ENCODE measurements around the gene BARX2.

The BARX2 gene

DNA sequence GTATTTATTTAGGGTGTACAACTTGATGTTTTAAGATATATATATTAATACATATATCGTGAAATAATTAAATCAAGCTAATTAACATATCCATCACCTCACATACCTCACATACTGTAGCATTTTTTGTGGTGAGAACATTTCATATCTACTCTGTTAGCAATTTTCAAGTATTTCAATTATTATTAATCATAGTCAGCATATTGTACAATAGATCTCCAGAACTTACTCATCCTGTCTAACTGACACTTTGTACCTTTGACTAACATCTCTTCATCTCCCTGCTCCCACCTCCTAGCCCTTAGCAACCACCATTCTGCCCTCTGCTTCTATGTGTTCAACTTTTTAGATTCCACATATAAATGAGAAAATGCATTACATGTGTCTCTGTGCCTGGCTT is 108.4 kb downstream of the BARX2 start:
- no peak overlapping the region for H3K27ac ChIP-seq
- TF ChIP-seq, protein P1, sequence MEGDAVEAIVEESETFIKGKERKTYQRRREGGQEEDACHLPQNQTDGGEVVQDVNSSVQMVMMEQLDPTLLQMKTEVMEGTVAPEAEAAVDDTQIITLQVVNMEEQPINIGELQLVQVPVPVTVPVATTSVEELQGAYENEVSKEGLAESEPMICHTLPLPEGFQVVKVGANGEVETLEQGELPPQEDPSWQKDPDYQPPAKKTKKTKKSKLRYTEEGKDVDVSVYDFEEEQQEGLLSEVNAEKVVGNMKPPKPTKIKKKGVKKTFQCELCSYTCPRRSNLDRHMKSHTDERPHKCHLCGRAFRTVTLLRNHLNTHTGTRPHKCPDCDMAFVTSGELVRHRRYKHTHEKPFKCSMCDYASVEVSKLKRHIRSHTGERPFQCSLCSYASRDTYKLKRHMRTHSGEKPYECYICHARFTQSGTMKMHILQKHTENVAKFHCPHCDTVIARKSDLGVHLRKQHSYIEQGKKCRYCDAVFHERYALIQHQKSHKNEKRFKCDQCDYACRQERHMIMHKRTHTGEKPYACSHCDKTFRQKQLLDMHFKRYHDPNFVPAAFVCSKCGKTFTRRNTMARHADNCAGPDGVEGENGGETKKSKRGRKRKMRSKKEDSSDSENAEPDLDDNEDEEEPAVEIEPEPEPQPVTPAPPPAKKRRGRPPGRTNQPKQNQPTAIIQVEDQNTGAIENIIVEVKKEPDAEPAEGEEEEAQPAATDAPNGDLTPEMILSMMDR (IDR thresholded peaks at IDR 0.05): no peak
- no peak for TF ChIP-seq ZFX (IDR thresholded peaks at IDR 0.05; ENCODE audit: borderline replicate concordance)

DNA sequence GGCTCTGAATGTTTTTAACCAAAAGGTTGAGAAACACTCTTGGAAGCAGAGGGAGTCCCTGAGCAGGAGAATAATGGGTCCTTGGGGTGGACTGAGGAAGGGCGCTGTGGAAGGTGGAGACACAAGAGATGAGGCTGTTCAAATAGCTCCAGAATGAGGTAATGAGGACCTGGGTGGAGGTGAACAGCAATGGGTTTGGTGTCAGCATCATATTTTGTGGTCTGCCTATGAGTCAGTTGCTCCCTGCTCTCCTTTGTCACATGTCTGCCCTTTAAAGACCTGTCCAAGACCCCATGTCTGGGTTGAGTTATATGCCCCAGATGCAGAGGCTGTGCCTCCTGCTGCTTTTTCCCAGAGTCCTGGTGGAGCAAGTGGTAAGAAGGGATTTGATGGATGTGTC is 113.6 kb downstream of the BARX2 start:
- no peak for TF ChIP-seq ZFX (IDR thresholded peaks at IDR 0.05; ENCODE audit: borderline replicate concordance)
- TF ChIP-seq, protein P1 (IDR thresholded peaks at IDR 0.05): no peak
- H3K27ac ChIP-seq: no peak overlapping the region

DNA sequence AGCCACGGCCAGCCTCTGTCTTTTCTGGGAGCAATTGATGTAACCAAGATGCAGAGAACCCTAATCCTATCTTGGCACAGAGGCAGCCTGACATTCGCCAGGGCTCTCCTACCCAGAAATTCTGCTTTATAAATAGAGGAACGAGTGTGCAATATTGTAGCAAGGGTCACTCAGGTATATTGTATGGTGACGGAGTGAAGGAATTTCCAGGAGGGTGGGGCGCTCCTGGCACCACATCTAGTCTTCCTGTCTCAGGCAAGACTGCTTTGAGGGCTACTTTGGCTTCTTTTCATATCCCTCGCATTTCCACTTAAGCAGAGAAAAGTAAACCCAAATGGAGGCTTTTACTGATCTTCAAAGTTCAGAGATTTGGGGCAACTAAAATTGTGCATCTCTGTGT is 114.4 kb downstream of the BARX2 start:
- H3K27ac ChIP-seq: no peak overlapping the region
- TF ChIP-seq, protein P1 (IDR thresholded peaks at IDR 0.05): no peak
- TF ChIP-seq ZFX (IDR thresholded peaks at IDR 0.05; ENCODE audit: borderline replicate concordance): no peak

DNA sequence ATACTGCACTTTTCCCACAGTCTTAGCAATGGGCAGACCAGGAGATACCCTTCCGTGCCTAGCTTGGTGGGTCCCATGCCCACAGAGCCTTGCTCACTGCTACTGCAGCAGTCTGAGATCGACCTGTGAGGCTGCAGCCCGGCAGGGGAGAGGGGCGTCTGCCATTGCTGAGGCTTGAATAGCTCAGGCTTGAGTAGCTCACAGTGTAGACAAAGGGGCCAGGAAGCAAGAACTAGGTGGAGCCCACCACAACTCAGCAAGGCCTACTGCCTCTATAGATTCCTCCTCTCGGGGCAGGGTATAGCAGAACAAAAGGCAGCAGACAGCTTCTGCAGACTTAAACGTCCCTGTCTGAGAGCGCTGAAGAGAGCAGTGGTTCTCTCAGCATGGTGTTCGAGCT is 118.1 kb downstream of the BARX2 start:
- TF ChIP-seq, protein P1 (IDR thresholded peaks at IDR 0.05): no peak
- no peak for TF ChIP-seq ZFX (IDR thresholded peaks at IDR 0.05; ENCODE audit: borderline replicate concordance)
- H3K27ac ChIP-seq: no peak overlapping the region

Data from 22Rv1 (cell line).